ENCODE results near the gene PDIA4. TPM values are rescaled to one million over a fixed set of nuclear protein-coding genes. Genes with fewer than 3 reads are reported as not detected.

The PDIA4 gene
- total RNA-seq, 2 experiments from 2014 or later: 72.6 to 75.7 TPM

GRCh38 chr7:148958061-148958460, 70.2 kb downstream of the PDIA4 start:
- CTCF ChIA-PET: interaction anchor here (0.6 to 3.7 kb wide), 2 partner anchors 102 to 399 kb away, joined by 3 to 12 read pairs; no protein-coding TSS in a partner anchor
- Mint-ChIP-seq H3K27me3 (no peaks in the 10 kb centered on the region), H3K9me3 (no peaks in the 10 kb centered on the region), H3K27ac (no peak overlapping the region), H3K36me3 (ENCODE audit: low read depth) (no peaks in the 10 kb centered on the region), H3K4me3 (no peak overlapping the region), H3K4me1 (ENCODE audit: low read depth) (peaks cover 8% of the 10 kb centered on the region)
- ATAC-seq: no peak
- POLR2A ChIA-PET: no interaction called here
- intact Hi-C loops (cut with micrococcal nuclease): no loop called here
- TF ChIP-seq CTCF (IDR thresholded peaks at IDR 0.05): no peak
- no peak for DNase-seq

GRCh38 chr7:148954766-148955165, 73.5 kb downstream of the PDIA4 start:
- H3K36me3 Mint-ChIP-seq (ENCODE audit: low read depth): no peaks in the 10 kb centered on the region
- CTCF ChIA-PET: no interaction called here
- no peaks in the 10 kb centered on the region for H3K27me3 Mint-ChIP-seq
- TF ChIP-seq CTCF (IDR thresholded peaks at IDR 0.05): no peak
- H3K27ac Mint-ChIP-seq: no peak overlapping the region
- no peaks in the 10 kb centered on the region for H3K9me3 Mint-ChIP-seq
- intact Hi-C loops (cut with micrococcal nuclease): no loop called here
- POLR2A ChIA-PET: no interaction called here
- ATAC-seq (no peak), DNase-seq (no peak)
- no peaks in the 10 kb centered on the region for H3K4me1 Mint-ChIP-seq (ENCODE audit: low read depth)
- no peak overlapping the region for H3K4me3 Mint-ChIP-seq

GRCh38 chr7:148953676-148954075, 74.6 kb downstream of the PDIA4 start:
- ChIA-PET POLR2A (interaction anchor here (1.2 kb wide), 1 partner anchor 12 kb away, joined by 3 read pairs; no protein-coding TSS in a partner anchor), CTCF (interaction anchor here (1.5 kb wide), 1 partner anchor 9 kb away, joined by 5 read pairs; no protein-coding TSS in a partner anchor)
- TF ChIP-seq CTCF (IDR thresholded peaks at IDR 0.05): no peak
- Mint-ChIP-seq H3K4me1 (ENCODE audit: low read depth) (no peaks in the 10 kb centered on the region), H3K4me3 (no peak overlapping the region), H3K27me3 (no peaks in the 10 kb centered on the region), H3K27ac (no peak overlapping the region), H3K36me3 (ENCODE audit: low read depth) (no peaks in the 10 kb centered on the region), H3K9me3 (no peaks in the 10 kb centered on the region)
- no peak for ATAC-seq
- no peak for DNase-seq
- intact Hi-C loops (cut with micrococcal nuclease): no loop called here

Other genes with a start within 250 kb of the PDIA4 start
- gene EZH2, start 144.2 kb downstream of the PDIA4 start, total RNA-seq: 100 to 1,000 TPM; 112 to 114 TPM
- 1 to 10 TPM; 4.0 to 4.3 TPM for gene ZNF786, start 62.2 kb upstream of the PDIA4 start, total RNA-seq
- under 1 TPM; 0.22 to 0.29 TPM for gene ZNF425, start 97.8 kb upstream of the PDIA4 start, total RNA-seq
- 1 to 10 TPM; 7.2 to 8.7 TPM for gene ZNF398, start 118.9 kb upstream of the PDIA4 start, total RNA-seq
- gene ZNF282, start 167.0 kb upstream of the PDIA4 start, total RNA-seq: 10 to 100 TPM; 29.3 to 29.7 TPM
- 10 to 100 TPM; 10.5 to 13.4 TPM for gene ZNF212, start 211.1 kb upstream of the PDIA4 start, total RNA-seq
- 10 to 100 TPM; 13.2 to 13.4 TPM for gene ZNF783, start 233.7 kb upstream of the PDIA4 start, total RNA-seq